Tibial nerve (tissue), 4 donors: ENCODE measurements around the gene TBCD. TPM values are rescaled to one million over a fixed set of nuclear protein-coding genes. Genes with fewer than 3 reads are reported as not detected.

Source experiments
- DNase-seq, 2 donors: peaks; one replicate each; pipeline ENCODE4 v3.0.0-alpha.2; 2019; ENCODE audit warnings: low spot score in 2 of 2
- H3K27ac ChIP-seq, 4 donors: fragments of 200-600 bp; sonication (generic) in 3 of 4; one replicate each; pipeline ENCODE4 v1.5.1; 2017 to 2019; ENCODE audit warnings: mild to moderate bottlenecking in 1 of 4
- H3K27me3 ChIP-seq, 2 donors: fragments of 200-600 bp; sonication (generic) in 1 of 2; one replicate each; pipeline versions ENCODE4 v1.5.1 to v1.6.0; 2017 to 2019
- H3K36me3 ChIP-seq, 3 donors: fragments of 200-600 bp; sonication (generic); one replicate each; pipeline ENCODE4 v1.5.1; 2018 to 2019
- H3K4me1 ChIP-seq, 4 donors: fragments of 200-600 bp; sonication (generic) in 3 of 4; one replicate each; pipeline ENCODE4 v1.5.1; 2017 to 2019
- H3K4me3 ChIP-seq, 4 donors: fragments of 200-600 bp; sonication (generic) in 3 of 4; one replicate each; pipeline ENCODE4 v1.5.1; 2017 to 2019; ENCODE audit warnings: mild to moderate bottlenecking in 1 of 4, moderate library complexity in 1 of 4
- H3K9me3 ChIP-seq, 4 donors: fragments of 200-600 bp; sonication (generic) in 3 of 4; one replicate each; pipeline ENCODE4 v1.5.1; 2017 to 2019
- EP300 ChIP-seq, 2 donors: sonication (generic); formaldehyde crosslinking; IDR thresholded peaks; one replicate each; pipeline ENCODE4 v1.6.1; 2017; ENCODE audit warnings: antibody characterized with exemption in 2 of 2, mild to moderate bottlenecking in 1 of 2
- POLR2A ChIP-seq, 2 donors: fragments of 450-650 bp; IDR thresholded peaks; one replicate each; pipeline ENCODE4 v1.6.1; 2017; ENCODE audit warnings: antibody characterized with exemption in 2 of 2, mild to moderate bottlenecking in 2 of 2, moderate library complexity in 2 of 2
- WGBS, 2 donors: methylation state at CpG; one replicate each; pipeline ENCODE4 v1.1.5; 2018; 5-methylcytosine and 5-hydroxymethylcytosine counted together
- total RNA-seq, 4 donors: library from RNA; depleted of rRNA; stranded (reverse); fragments of >200 nt; gene quantifications; one replicate each; pipeline ENCODE4 v1.1.0, GENCODE V29; 2016
- TF ChIP-seq, protein P1 (sequence below), 5 experiments: fragments of 200-600 bp in 3 of 5; fragments of 450-650 bp in 2 of 5; sonication (generic) in 3 of 5; IDR thresholded peaks; one replicate each; pipeline ENCODE4 v1.5.1; 2016 to 2019; ENCODE audit warnings: antibody characterized with exemption in 5 of 5, mild to moderate bottlenecking in 3 of 5, moderate library complexity in 2 of 5

The TBCD gene
- total RNA-seq, 4 donors from 2014 or later = 42.6 to 115 (median 87.9) TPM

DNA sequence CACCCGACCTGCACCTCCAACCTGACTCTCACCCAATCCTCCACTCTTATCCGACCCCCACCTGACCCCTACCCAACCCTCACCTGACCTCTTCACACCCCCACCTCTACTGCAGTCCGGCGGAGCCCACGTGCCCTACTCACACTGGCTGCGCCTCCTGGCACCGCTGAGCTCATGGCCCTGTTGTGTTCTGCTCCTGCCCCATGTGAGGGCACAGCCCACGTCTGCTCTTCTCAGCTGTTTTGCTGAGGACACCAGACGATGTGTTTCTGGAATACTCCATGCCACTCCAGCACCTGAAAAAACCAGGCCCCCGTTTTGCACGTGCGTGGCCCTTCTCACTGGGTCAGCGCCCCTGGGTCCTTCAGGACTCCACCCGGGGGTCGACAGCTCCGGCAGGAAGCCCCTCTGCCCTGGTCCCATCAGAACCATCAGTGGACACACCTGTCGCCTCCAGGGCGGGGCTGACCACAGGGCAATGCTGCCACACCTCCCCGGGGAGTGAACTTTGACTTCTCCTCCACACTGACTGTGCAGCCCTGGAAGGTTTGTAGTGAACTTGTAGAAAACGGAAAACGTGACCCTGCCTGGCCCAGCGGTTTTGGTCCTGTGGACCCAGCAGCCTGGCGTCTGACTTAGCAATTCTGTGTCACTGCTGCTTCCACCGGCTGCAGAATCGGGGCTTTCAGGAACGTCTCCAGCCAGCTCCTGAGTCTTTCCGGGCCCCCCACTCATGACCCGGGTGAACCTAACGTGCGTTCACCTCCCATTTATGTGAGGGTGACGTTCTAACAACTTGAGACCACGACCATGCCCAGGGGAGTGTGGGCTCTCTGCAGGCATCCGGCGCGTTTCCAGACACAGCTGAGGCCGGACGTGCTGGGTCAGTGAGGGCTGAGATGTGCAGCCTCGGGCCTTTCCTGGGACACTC, 47.7 kb upstream of the TBCD start:
- H3K27me3 ChIP-seq = no peaks in the 10 kb centered on the region
- TF ChIP-seq EP300 (IDR thresholded peaks at IDR 0.05) (no peak), POLR2A (IDR thresholded peaks at IDR 0.05) (no peak)
- TF ChIP-seq, protein P1, sequence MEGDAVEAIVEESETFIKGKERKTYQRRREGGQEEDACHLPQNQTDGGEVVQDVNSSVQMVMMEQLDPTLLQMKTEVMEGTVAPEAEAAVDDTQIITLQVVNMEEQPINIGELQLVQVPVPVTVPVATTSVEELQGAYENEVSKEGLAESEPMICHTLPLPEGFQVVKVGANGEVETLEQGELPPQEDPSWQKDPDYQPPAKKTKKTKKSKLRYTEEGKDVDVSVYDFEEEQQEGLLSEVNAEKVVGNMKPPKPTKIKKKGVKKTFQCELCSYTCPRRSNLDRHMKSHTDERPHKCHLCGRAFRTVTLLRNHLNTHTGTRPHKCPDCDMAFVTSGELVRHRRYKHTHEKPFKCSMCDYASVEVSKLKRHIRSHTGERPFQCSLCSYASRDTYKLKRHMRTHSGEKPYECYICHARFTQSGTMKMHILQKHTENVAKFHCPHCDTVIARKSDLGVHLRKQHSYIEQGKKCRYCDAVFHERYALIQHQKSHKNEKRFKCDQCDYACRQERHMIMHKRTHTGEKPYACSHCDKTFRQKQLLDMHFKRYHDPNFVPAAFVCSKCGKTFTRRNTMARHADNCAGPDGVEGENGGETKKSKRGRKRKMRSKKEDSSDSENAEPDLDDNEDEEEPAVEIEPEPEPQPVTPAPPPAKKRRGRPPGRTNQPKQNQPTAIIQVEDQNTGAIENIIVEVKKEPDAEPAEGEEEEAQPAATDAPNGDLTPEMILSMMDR (IDR thresholded peaks at IDR 0.05) = no peak

DNA sequence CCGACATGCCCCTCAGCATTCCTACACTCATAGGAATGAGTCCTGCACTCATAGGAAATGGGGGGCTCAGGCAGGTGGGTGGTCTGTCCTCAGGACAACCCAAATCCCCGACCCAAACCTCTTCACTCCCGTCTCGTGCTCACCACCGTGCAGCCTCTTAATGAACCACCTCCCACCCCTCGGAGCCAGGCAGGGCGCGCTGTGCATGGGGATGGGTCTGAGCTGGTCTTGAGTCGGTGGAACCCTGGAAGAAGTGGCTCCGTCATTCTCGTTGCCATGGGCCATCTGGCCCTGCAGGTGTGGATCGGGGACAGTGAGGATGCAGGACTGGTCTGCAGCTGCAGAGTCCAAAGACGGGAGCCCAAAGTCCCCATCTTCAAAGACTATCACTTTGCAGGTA, 47.0 kb upstream of the TBCD start:
- WGBS, 2 donors = 78 to 79% methylated on average over 13 of the region's 13 CpGs
- DNase-seq = no peak
- TF ChIP-seq POLR2A (IDR thresholded peaks at IDR 0.05) = no peak
- no peak for TF ChIP-seq EP300 (IDR thresholded peaks at IDR 0.05)
- TF ChIP-seq, protein P1 (IDR thresholded peaks at IDR 0.05) = no peak
- H3K27me3 ChIP-seq = no peaks in the 10 kb centered on the region
- no peaks in the 10 kb centered on the region for H3K9me3 ChIP-seq
- H3K4me1 ChIP-seq = peaks cover 0 to 17% (median 2%) of the 10 kb centered on the region in 4 donors
- no peaks in the 10 kb centered on the region for H3K36me3 ChIP-seq
- H3K4me3 ChIP-seq = no peak overlapping the region
- H3K27ac ChIP-seq = no peak overlapping the region

More for the DNA sequence above, 47.7 kb upstream of the TBCD start:
- no peaks in the 10 kb centered on the region for H3K36me3 ChIP-seq
- no peak overlapping the region for H3K4me3 ChIP-seq
- H3K9me3 ChIP-seq = no peaks in the 10 kb centered on the region
- no peak for DNase-seq
- H3K27ac ChIP-seq = no peak overlapping the region
- H3K4me1 ChIP-seq = peaks cover 0 to 24% (median 6%) of the 10 kb centered on the region in 4 donors
- 69 to 78% methylated on average over 36 to 38 of the region's 38 CpGs for WGBS, 2 donors

DNA sequence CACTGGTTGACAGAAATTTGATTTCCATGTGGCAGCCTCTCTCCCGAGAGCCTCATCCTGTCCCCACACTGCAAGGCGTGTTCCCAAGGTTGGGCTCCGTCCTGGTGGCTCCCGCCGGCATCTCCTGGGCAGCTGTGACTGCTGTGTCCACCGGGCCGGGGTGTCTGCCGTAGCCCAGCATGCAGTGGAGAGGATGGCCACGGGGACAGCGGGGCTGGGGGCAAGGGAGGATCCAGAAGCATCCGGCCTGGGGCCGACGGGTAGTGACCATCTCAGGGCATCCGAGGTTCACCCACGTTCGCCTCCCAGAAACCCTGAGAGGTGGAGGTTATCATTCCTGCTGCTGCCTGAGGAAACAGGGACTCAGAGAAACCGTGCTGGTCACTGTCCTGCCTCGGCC, 46.1 kb upstream of the TBCD start:
- no peak for DNase-seq
- Histone ChIP-seq H3K4me3 (no peak overlapping the region), H3K4me1 (peaks cover 0 to 17% (median 2%) of the 10 kb centered on the region in 4 donors), H3K27me3 (no peaks in the 10 kb centered on the region), H3K27ac (no peak overlapping the region), H3K9me3 (no peaks in the 10 kb centered on the region), H3K36me3 (no peaks in the 10 kb centered on the region)
- 87 to 89% methylated on average over 7 to 18 of the region's 18 CpGs for WGBS, 2 donors
- TF ChIP-seq EP300 (IDR thresholded peaks at IDR 0.05) = no peak

DNA sequence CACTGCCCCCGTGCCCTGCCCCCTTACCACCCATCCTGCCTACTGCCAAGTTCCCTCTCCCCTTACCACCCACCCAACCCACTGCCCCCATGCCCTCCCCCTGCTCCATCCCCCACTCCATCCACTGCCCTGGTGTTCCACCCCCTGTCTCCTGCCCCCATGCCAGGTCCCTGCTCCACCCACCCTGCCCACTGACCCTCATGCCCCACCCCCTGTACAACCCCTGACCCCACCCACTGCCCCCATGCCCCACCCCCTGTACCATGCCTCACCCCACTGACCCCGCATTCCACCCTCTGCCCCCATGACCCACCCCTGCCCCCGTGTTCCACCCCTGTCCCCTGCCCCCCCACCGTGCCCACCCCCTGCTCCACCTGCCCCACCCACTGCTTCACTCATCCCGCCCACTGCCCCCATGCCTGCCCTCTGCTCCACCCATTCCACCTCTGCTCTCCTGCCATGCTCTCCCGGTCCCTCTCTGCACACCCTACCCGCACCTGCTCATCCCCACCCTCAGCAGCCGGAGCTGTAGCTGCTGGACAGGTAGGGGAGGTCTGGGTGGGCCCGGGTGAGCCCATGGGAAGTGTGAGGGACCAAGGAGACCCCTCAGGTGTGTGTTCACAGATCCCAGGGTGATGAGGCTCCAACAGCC, 42.7 kb upstream of the TBCD start:
- no peak overlapping the region for H3K4me3 ChIP-seq
- peaks cover 0 to 4% (median 0%) of the 10 kb centered on the region in 4 donors for H3K4me1 ChIP-seq

DNA sequence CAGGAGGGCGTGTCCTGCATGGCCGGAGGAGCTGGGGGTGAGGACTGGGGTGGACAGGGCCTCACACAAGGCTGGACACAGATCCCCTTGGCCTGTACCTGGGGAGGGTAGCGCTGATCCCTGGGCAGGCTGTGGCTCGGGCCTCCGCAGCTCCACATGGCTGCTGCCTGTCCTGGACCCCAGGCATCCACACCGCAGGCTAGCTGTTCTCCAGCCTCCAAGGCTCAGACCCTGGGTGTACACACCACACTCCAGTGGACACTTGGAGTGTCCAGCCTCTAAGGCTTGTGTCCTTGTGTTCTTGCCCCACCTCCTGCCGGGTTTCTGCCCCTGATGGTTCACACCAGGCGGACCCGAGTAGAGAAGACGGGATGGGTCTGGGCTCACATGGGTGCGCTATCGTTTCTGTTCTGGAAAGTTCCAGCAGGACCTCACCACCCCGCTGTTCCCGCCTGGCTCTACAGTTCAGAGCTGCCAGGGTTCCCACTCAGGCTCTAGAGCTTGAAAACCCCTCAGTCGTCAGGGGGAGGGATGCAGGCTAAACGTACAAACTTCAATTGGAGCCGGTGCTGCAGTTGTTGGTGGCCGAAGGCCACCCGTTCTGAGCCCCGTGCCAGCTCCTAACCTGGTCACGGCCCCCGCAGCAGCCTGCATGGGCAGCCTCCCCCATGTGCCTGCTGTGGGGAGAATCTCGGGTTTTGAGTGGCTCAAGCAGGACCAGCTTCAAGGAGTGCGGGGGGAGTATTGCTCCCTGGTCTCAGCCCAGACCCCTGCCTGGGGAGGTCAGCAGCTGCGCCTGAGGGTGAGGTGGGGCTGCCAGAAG, 42.0 kb upstream of the TBCD start:
- WGBS, 2 donors = 77 to 85% methylated on average over 18 to 21 of the region's 25 CpGs

More for the DNA sequence above, 42.7 kb upstream of the TBCD start:
- H3K36me3 ChIP-seq = no peaks in the 10 kb centered on the region
- no peak overlapping the region for H3K27ac ChIP-seq
- WGBS, 2 donors = 88 to 100% methylated on average over 1 to 5 of the region's 9 CpGs
- no peaks in the 10 kb centered on the region for H3K9me3 ChIP-seq
- no peak for DNase-seq
- H3K27me3 ChIP-seq = no peaks in the 10 kb centered on the region
- TF ChIP-seq POLR2A (IDR thresholded peaks at IDR 0.05) (no peak), EP300 (IDR thresholded peaks at IDR 0.05) (no peak)
- TF ChIP-seq, protein P1 (IDR thresholded peaks at IDR 0.05) = no peak

More for the DNA sequence above, 42.0 kb upstream of the TBCD start:
- Histone ChIP-seq H3K36me3 (no peaks in the 10 kb centered on the region), H3K4me3 (no peak overlapping the region), H3K27me3 (no peaks in the 10 kb centered on the region), H3K4me1 (peaks cover 0 to 4% (median 0%) of the 10 kb centered on the region in 4 donors), H3K9me3 (no peaks in the 10 kb centered on the region), H3K27ac (no peak overlapping the region)
- TF ChIP-seq POLR2A (IDR thresholded peaks at IDR 0.05) (no peak), EP300 (IDR thresholded peaks at IDR 0.05) (no peak)
- TF ChIP-seq, protein P1 (IDR thresholded peaks at IDR 0.05) = no peak
- DNase-seq = no peak
